ENCODE measurements around the gene NFYB.
"Not testable (repeated sequence)": the region's sequence is repeated elsewhere in the genome, so short reads cannot be mapped to it uniquely, and the experiment has no call there.

NFYB gene

GRCh38 chr12:104137902-104138796 lies at the start of gene NFYB:
NFYB (minus strand) TSS chr12:104138210; CDS start chr12:104135453, 2,757 bp downstream.
- ATAC-seq (replicated peaks): peak; percentile 95
- Mint-ChIP-seq H3K27me3 (peaks cover 0 to 5% of the 10 kb centered on the region in 2 donors), H3K4me1 (peaks cover 5 to 6% of the 10 kb centered on the region in 2 donors), H3K9me3 (no peaks in the 10 kb centered on the region), H3K36me3 (no peaks in the 10 kb centered on the region), H3K27ac (peak within 1 kb of the TSS; percentile 89), H3K4me3 (peak within 1 kb of the TSS; percentile 85 to 86)
- DNase-seq: peak; percentile 88

- Mint-ChIP-seq H3K36me3 (no peaks in the 10 kb centered on the region), H3K9me3 (peaks cover 0 to 3% of the 10 kb centered on the region in 2 donors), H3K4me3 (no peak overlapping the region), H3K4me1 (peaks cover 0 to 3% of the 10 kb centered on the region in 2 donors), H3K27ac (no peak overlapping the region), H3K27me3 (no peaks in the 10 kb centered on the region)
- DNase-seq: no peak
- no peak for ATAC-seq (replicated peaks)
These were observed 49.6 kb upstream of the NFYB start for GRCh38 chr12:104187446-104188155.

GRCh38 chr12:104183443-104183842 lies 45.4 kb upstream of the NFYB start:
- no peak overlapping the region for H3K27ac Mint-ChIP-seq
- DNase-seq: no peak
- no peak overlapping the region for H3K4me3 Mint-ChIP-seq
- H3K36me3 Mint-ChIP-seq: no peaks in the 10 kb centered on the region
- ATAC-seq (replicated peaks): no peak
- peaks cover 0 to 3% of the 10 kb centered on the region in 2 donors for H3K9me3 Mint-ChIP-seq
- peaks cover 0 to 3% of the 10 kb centered on the region in 2 donors for H3K4me1 Mint-ChIP-seq
- H3K27me3 Mint-ChIP-seq: peaks cover 3 to 6% of the 10 kb centered on the region in 2 donors

GRCh38 chr12:104182621-104183378 lies 44.8 kb upstream of the NFYB start:
- Mint-ChIP-seq H3K27me3 (peaks cover 9 to 13% of the 10 kb centered on the region in 2 donors), H3K4me1 (peaks cover 2 to 3% of the 10 kb centered on the region in 2 donors), H3K9me3 (peaks cover 0 to 3% of the 10 kb centered on the region in 2 donors), H3K27ac (no peak overlapping the region), H3K36me3 (no peaks in the 10 kb centered on the region), H3K4me3 (no peak overlapping the region)
- no peak for DNase-seq
- no peak for ATAC-seq (replicated peaks)

- no peak overlapping the region for H3K27ac Mint-ChIP-seq
- peaks cover 13 to 15% of the 10 kb centered on the region in 2 donors for H3K27me3 Mint-ChIP-seq
- peaks cover 3 to 6% of the 10 kb centered on the region in 2 donors for H3K4me1 Mint-ChIP-seq
- DNase-seq (no peak), ATAC-seq (replicated peaks) (no peak)
- peaks cover 0 to 3% of the 10 kb centered on the region in 2 donors for H3K9me3 Mint-ChIP-seq
- no peak overlapping the region for H3K4me3 Mint-ChIP-seq
- H3K36me3 Mint-ChIP-seq: no peaks in the 10 kb centered on the region
These were observed 44.1 kb upstream of the NFYB start for GRCh38 chr12:104182144-104182543.

- Mint-ChIP-seq H3K9me3 (peaks cover 0 to 3% of the 10 kb centered on the region in 2 donors), H3K36me3 (no peaks in the 10 kb centered on the region), H3K4me1 (peaks cover 3 to 6% of the 10 kb centered on the region in 2 donors), H3K4me3 (no peak overlapping the region), H3K27ac (no peak overlapping the region), H3K27me3 (peaks cover 13 to 15% of the 10 kb centered on the region in 2 donors)
- ATAC-seq (replicated peaks): no peak
- no peak for DNase-seq
These were observed 43.3 kb upstream of the NFYB start for GRCh38 chr12:104181313-104181712.

- Mint-ChIP-seq H3K27me3 (peaks cover 13 to 15% of the 10 kb centered on the region in 2 donors), H3K4me3 (no peak overlapping the region), H3K27ac (no peak overlapping the region), H3K36me3 (no peaks in the 10 kb centered on the region), H3K9me3 (peaks cover 0 to 3% of the 10 kb centered on the region in 2 donors), H3K4me1 (peaks cover 5 to 6% of the 10 kb centered on the region in 2 donors)
- no peak for ATAC-seq (replicated peaks)
- DNase-seq: no peak
These were observed 42.4 kb upstream of the NFYB start for GRCh38 chr12:104180374-104180773.

GRCh38 chr12:104177663-104178501 lies 39.9 kb upstream of the NFYB start:
- Mint-ChIP-seq H3K4me1 (peaks cover 2 to 6% of the 10 kb centered on the region in 2 donors), H3K9me3 (no peaks in the 10 kb centered on the region), H3K36me3 (no peaks in the 10 kb centered on the region), H3K4me3 (no peak overlapping the region), H3K27ac (no peak overlapping the region), H3K27me3 (peaks cover 13 to 15% of the 10 kb centered on the region in 2 donors)
- ATAC-seq (replicated peaks) (no peak), DNase-seq (no peak)

- Mint-ChIP-seq H3K9me3 (no peaks in the 10 kb centered on the region), H3K27me3 (peaks cover 13 to 15% of the 10 kb centered on the region in 2 donors), H3K4me3 (no peak overlapping the region), H3K4me1 (peaks cover 2 to 6% of the 10 kb centered on the region in 2 donors), H3K36me3 (no peaks in the 10 kb centered on the region), H3K27ac (no peak overlapping the region)
- ATAC-seq (replicated peaks) (no peak), DNase-seq (no peak)
These were observed 39.3 kb upstream of the NFYB start for GRCh38 chr12:104177336-104177662.

- no peak for DNase-seq
- Mint-ChIP-seq H3K27ac (no peak overlapping the region), H3K27me3 (peaks cover 11 to 13% of the 10 kb centered on the region in 2 donors), H3K4me1 (peaks cover 2 to 6% of the 10 kb centered on the region in 2 donors), H3K36me3 (no peaks in the 10 kb centered on the region), H3K9me3 (no peaks in the 10 kb centered on the region), H3K4me3 (no peak overlapping the region)
- peak; percentile 69 to 80 for ATAC-seq (replicated peaks)
These were observed 37.8 kb upstream of the NFYB start for GRCh38 chr12:104175726-104176247.

GRCh38 chr12:104173804-104174203 lies 35.8 kb upstream of the NFYB start:
- not testable (repeated sequence) for H3K9me3 Mint-ChIP-seq; H3K4me1 Mint-ChIP-seq; H3K27ac Mint-ChIP-seq; H3K36me3 Mint-ChIP-seq; H3K4me3 Mint-ChIP-seq; ATAC-seq (replicated peaks); DNase-seq
- H3K27me3 Mint-ChIP-seq: peaks cover 11 to 19% of the 10 kb centered on the region in 2 donors

- Mint-ChIP-seq H3K27me3 (peaks cover 0 to 16% of the 10 kb centered on the region in 2 donors), H3K27ac (no peak overlapping the region), H3K4me3 (no peak overlapping the region), H3K4me1 (peaks cover 2% of the 10 kb centered on the region in 2 donors), H3K9me3 (no peaks in the 10 kb centered on the region), H3K36me3 (no peaks in the 10 kb centered on the region)
- DNase-seq (no peak), ATAC-seq (replicated peaks) (no peak)
These were observed 34.5 kb upstream of the NFYB start for GRCh38 chr12:104172570-104172947.

GRCh38 chr12:104171785-104172569 lies 34.0 kb upstream of the NFYB start:
- Mint-ChIP-seq H3K36me3 (no peaks in the 10 kb centered on the region), H3K4me3 (no peak overlapping the region), H3K9me3 (no peaks in the 10 kb centered on the region), H3K27me3 (peaks cover 0 to 15% of the 10 kb centered on the region in 2 donors), H3K27ac (no peak overlapping the region), H3K4me1 (peaks cover 0 to 2% of the 10 kb centered on the region in 2 donors)
- DNase-seq (no peak), ATAC-seq (replicated peaks) (no peak)

Data from stimulated activated naive B cell treated with anti-CD40 and anti-IgM and Interleukin-4, amounts not matched to agents 10 μg/mL and 1 μg/mL and 100 μg/mL, for 72 hours (primary cell).